WTC11 (cell line): ENCODE data around the gene SLC25A22.

Source experiments
- AFF4 ChIP-seq: sonication (generic); formaldehyde crosslinking; IDR thresholded peaks from 2 replicates; pipeline ENCODE4 v1.8.1; 2023; ENCODE audit warnings: mild to moderate bottlenecking, missing genetic modification reagents, borderline replicate concordance
- CTCF ChIP-seq: fragments of 200-600 bp; IDR thresholded peaks from 2 replicates; pipeline ENCODE4 v1.8.0; 2022; ENCODE audit warnings: antibody characterized with exemption
- E2F5 ChIP-seq: sonication (generic); formaldehyde crosslinking; IDR thresholded peaks from 2 replicates; pipeline ENCODE4 v1.8.1; 2022; ENCODE audit warnings: mild to moderate bottlenecking, moderate library complexity, missing genetic modification reagents
- ETV6 ChIP-seq: sonication (generic); formaldehyde crosslinking; IDR thresholded peaks from 2 replicates; pipeline ENCODE4 v1.8.1; 2022; ENCODE audit warnings: mild to moderate bottlenecking, missing genetic modification reagents
- GABPB1 ChIP-seq: sonication (generic); formaldehyde crosslinking; IDR thresholded peaks from 2 replicates; pipeline ENCODE4 v1.8.1; 2023; ENCODE audit warnings: mild to moderate bottlenecking, missing genetic modification reagents
- NFYB ChIP-seq: sonication (generic); formaldehyde crosslinking; conservative IDR thresholded peaks from 2 replicates; pipeline ENCODE4 v1.8.0; 2022; ENCODE audit warnings: low read depth, missing genetic modification reagents
- NR2C2 ChIP-seq: sonication (generic); formaldehyde crosslinking; IDR thresholded peaks from 2 replicates; pipeline ENCODE4 v1.8.0; 2022; ENCODE audit warnings: mild to moderate bottlenecking, missing genetic modification reagents
- NR3C1 ChIP-seq: sonication (generic); formaldehyde crosslinking; conservative IDR thresholded peaks from 2 replicates; pipeline ENCODE4 v1.8.1; 2023; ENCODE audit warnings: low read depth, mild to moderate bottlenecking, missing genetic modification reagents
- ZNF396 ChIP-seq: fragments of 250-450 bp; sonication (Bioruptor Pico); IDR thresholded peaks from 2 replicates; pipeline ENCODE4 v1.8.0; 2021; ENCODE audit warnings: mild to moderate bottlenecking, moderate library complexity, borderline replicate concordance
- TF ChIP-seq, protein P1 (sequence below): sonication (generic); formaldehyde crosslinking; IDR thresholded peaks from 2 replicates; pipeline ENCODE4 v1.8.0; 2022; ENCODE audit warnings: mild to moderate bottlenecking, missing genetic modification reagents
- TF ChIP-seq, protein P2 (sequence below): sonication (generic); formaldehyde crosslinking; IDR thresholded peaks from 2 replicates; pipeline ENCODE4 v1.8.0; 2023; ENCODE audit warnings: missing genetic modification reagents

- TF ChIP-seq CTCF (no peak), AFF4 (CRISPR knock-in tag) (no peak), NFYB (no peak), E2F5 (no peak), ZNF396 (CRISPR knock-in tag) (no peak), NR2C2 (CRISPR knock-in tag) (no peak), NR3C1 (no peak), GABPB1 (CRISPR knock-in tag) (no peak), ETV6 (no peak)
- TF ChIP-seq, protein P1, sequence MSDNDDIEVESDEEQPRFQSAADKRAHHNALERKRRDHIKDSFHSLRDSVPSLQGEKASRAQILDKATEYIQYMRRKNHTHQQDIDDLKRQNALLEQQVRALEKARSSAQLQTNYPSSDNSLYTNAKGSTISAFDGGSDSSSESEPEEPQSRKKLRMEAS: no peak
- TF ChIP-seq, protein P2, sequence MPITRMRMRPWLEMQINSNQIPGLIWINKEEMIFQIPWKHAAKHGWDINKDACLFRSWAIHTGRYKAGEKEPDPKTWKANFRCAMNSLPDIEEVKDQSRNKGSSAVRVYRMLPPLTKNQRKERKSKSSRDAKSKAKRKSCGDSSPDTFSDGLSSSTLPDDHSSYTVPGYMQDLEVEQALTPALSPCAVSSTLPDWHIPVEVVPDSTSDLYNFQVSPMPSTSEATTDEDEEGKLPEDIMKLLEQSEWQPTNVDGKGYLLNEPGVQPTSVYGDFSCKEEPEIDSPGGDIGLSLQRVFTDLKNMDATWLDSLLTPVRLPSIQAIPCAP (CRISPR knock-in tag): no peak
Measured at GRCh38 chr11:776263-776560, 21.9 kb downstream of the SLC25A22 start.
